ENCODE measurements around the gene STIM2.

STIM2 gene

DNA sequence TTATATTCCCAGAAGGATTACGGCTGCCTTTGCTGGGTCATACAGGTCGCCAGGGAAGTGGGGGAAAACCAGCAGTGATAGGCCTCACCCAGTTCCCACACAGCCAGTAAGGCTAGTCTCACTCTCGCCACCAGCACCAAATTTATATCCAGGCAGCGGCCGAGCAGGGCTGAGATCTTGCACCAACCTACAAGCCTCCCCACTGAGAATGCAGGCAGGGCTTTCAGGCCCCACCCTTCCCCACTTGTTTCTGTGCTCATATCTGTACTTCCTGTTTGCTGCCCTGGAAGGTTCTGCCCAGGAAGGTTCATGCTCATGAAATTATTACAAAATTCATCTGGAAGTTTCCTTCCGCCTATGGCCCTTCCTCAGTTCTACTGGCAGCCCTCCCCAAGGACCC is 179.7 kb downstream of the STIM2 start:
- DNase-seq (ENCODE audit: low read depth in 2 of 2): no peak

- DNase-seq (ENCODE audit: low read depth in 2 of 2): no peak
Measured at GRCh38 chr4:27042411-27042810, 181.8 kb downstream of the STIM2 start.

- no peak for DNase-seq (ENCODE audit: low read depth in 2 of 2)
Measured at GRCh38 chr4:27043200-27043599, 182.6 kb downstream of the STIM2 start.

GRCh38 chr4:27046851-27047250 is 186.2 kb downstream of the STIM2 start:
- no peak for DNase-seq (ENCODE audit: low read depth in 2 of 2)

GRCh38 chr4:27048429-27049238 is 188.0 kb downstream of the STIM2 start:
- no peak for DNase-seq (ENCODE audit: low read depth in 2 of 2)

GRCh38 chr4:27049239-27049829 is 188.7 kb downstream of the STIM2 start:
- no peak for DNase-seq (ENCODE audit: low read depth in 2 of 2)

DNA sequence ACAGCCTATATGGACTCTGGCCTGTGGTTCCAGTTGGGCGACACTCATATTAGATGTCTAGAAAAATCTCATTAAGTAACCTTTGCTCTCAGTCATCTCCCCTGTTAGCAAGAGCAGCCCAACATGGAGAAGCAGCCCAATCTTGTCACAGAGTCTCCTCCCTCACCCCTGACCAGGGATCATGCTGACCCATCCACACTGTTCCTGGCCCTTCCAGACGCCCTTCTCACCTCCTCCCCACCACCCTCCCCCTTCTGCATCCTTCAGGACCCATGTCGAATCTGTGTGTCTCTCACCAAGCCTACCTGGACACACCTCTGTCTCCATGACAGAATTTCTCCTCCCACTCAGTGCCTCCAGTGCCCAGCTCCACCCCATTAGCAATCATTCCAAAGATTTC is 190.1 kb downstream of the STIM2 start:
- DNase-seq (ENCODE audit: low read depth in 2 of 2): no peak

DNA sequence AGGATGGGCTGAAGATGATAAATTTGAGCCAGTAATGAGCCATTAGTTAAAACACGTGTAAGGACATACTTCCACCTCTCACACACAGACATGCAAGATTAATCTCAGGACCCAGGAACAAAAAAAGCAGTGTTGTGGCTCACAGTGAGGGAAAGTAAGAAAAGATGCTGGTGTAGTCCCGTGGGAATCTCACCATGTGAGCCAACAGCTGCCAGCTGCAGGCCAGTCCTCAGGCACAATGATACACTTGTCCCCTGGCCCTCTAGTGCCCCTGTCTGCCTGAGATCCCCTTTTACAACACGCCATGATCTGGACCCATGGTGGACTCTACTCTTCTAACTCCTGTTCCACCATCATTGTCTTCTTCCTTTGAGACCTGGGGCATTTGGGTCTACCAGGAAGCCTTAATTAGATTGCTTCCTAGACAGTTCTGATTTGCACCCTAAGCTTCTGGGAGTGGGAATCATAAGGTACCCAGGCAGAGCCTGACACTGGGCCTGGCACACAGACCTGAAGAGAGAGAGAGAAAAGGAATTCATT is 194.7 kb downstream of the STIM2 start:
- no peak for DNase-seq (ENCODE audit: low read depth in 2 of 2)

DNA sequence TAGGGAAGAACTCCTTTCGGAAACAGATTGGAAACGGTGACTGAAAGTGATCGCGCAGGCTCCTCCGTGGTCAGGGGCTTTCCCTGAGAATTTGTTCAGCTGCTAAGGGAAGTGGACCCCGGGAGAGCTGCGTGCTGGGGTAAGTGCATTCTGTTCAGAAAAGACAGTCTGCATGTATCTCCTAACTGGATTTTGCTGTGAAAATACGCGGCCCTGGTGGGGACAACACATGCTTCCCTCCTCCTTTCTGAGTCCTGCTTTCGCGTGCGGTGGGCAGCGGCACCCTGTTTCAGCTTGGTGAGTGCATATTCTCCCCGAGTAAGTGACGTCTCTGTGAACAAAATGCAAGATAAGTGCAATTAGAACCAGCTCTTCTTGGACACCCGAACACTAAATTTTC is 195.6 kb downstream of the STIM2 start:
- no peak for DNase-seq (ENCODE audit: low read depth in 2 of 2)

- no peak for DNase-seq (ENCODE audit: low read depth in 2 of 2)
Measured at GRCh38 chr4:27057053-27057452, 196.4 kb downstream of the STIM2 start.

DNA sequence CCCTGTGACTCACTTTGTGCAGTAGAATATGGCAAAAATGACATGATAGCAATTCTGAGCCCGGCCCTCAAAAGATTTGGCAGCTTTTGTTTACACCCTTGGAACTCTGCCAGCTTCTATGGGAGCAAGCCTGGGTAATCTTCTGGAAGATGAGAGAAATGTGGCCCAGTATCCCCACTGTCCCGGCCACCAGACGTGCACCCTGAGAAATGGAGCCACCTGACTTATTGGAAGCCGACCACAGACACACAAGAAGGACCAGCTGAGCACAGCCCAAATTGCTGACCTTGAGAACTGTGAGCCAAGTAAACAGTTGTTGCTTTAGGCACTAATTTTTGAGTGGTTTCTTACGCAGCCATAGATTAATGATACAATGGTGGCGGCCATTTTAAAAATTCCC is 197.0 kb downstream of the STIM2 start:
- no peak for DNase-seq (ENCODE audit: low read depth in 2 of 2)

DNA sequence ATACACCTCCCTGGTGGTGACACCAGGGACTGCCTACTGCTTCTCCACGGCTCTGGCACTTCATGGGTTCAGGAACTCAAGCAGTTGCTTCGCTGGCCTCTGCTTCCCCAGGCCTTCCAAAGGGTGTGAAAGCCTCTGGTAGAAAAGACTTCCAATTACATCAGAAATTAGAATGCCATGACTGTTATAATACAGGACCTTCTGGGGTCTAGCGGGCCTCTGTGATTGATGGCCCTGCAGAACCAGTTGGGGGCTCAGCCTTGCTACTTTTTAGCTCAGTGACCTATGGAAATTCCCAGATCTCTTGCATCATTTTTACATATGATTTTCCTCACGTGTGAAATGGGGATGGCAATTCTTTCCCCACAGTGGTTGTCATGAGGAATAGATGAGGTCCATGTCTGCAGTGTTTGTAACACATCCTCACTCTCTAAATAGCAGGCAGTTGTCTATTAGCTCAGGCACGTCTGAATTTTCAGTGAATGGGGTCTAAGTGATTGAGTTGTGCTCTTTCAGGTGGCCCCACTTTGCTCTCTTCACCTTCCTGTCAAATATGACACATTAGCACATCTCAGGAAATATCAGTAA is 198.3 kb downstream of the STIM2 start:
- no peak for DNase-seq (ENCODE audit: low read depth in 2 of 2)

DNA sequence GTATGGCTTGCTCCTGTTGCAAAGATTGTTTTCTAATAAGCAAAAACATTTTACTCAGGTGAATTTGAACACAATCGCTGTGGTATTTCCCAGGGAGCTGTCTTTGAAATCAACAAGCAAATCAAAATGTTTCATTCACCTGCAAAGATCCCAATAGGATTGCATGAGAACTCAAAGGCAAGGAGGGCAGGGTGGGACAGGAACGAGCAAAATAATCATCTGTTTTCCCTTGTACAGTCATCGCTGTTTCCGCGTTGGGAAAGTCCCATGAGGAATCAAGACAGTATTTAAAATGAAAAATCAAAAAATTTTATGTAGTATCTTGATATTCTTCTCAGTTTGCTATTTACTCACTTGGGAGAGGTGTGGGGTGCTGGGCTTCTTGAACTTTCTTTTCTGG is 198.8 kb downstream of the STIM2 start:
- no peak for DNase-seq (ENCODE audit: low read depth in 2 of 2)

GRCh38 chr4:27062256-27062655 is 201.6 kb downstream of the STIM2 start:
- DNase-seq (ENCODE audit: low read depth in 2 of 2): no peak

- DNase-seq (ENCODE audit: low read depth in 2 of 2): no peak
Measured at GRCh38 chr4:27066591-27066990, 205.9 kb downstream of the STIM2 start.

GRCh38 chr4:27068151-27068867 is 207.7 kb downstream of the STIM2 start:
- DNase-seq (ENCODE audit: low read depth in 2 of 2): no peak
